NCI-H345 (cell line): ENCODE results near the gene PHYH.
"Not testable (repeated sequence)": the region's sequence is repeated elsewhere in the genome, so short reads cannot be mapped to it uniquely, and the experiment has no call there.

Experiments
- DNase-seq: peaks from one replicate; lab custom pipeline; 2025; lab: John Stamatoyannopoulos, UW

PHYH gene

DNA sequence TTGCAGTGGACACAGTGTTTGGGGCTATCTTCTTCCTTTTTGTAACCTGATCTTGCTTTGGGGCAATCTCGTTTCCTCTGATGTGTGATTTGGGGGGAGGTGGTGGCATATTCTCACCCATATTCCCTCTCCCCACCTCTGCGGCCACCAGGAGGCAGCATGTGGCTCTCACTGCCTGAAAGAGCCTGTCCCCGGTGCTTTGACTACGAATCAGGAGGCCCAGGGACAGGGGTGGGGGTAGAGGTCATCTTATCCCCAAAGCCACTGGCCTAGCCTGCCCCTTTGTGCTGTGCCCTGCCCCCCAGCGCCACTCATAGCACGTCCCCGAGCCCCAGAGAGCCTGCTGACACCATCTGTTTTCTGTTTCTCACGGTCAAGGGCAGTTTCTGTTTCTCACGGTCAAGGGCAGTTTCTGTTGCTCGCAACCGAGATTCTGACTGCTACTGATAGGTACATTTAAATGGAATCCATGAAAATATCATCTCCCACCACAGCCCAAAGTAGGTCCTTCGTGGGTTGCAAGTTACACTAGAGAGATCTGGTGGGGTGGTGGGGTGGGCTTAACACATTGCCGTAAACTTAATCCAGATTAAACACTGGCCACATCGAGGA lies 28.2 kb downstream of the PHYH start:
- no peak for DNase-seq

DNA sequence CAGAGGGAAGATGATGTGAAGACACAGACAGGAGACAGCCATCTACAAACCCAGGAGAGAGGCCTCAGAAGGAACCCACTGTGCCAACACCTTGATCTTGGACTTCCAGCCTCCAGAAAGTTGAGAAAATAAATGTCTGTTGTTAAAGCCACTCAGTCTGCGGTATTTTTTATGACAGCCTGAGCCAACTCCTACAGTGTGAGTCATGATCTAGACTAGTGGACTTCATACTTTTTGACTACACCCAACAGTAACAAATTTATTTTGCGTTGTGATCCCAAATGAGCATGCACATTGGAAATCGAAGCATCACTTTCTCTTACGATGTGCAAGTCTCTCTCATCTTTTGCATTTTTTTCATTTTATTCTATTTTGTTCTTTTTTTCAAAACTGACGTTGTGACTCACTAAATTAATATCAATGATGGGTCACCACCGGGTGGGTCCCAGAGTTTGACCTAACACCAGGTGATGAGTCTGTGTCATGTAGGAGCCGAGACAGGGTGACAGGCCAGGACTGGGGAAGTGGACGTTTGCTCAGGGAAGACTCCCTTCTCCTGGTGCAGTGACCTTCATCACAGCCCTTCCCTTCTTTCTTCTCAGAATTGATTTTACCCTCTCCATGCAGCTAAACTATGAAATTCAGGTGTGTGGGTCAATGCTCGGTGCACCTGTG lies 28.9 kb downstream of the PHYH start:
- no peak for DNase-seq

DNA sequence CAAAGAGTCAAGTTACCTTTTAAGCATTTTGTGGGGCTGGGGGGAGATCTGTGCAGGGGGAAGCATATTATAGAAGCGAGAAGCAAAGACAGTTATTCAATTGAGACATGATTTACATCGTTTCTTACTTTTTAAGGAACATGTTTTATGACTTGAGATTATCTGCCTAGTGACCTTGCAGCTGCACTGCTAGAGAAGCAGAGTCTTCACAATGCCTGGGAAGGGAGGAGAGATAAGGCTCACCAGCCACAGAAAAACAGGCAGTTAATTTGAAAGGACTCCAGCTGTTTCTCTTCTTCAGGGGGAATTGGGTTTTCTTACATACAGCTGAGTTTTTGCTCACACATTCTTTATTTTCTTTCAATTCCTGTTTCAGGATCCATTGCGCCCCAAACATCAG lies 31.0 kb downstream of the PHYH start:
- DNase-seq, result no peak

DNA sequence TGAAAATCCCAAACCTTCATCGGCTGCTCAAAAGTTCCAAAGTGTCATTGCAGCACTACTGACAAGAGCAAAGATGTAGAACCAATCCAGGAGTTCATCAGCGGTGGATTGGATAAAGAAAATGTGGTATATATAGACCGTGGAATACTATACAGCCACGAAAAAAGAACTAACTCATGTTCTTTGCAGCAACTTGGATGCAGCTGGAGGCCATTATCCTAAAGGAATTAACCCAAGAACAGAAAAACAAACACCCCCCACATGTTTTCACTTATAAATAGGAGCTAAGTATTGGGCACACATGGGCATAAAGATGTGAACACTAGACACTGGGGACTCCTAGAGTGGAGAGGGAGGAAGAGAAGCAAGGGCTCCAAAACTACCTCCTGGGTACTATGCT lies 31.6 kb downstream of the PHYH start:
- no peak for DNase-seq

DNA sequence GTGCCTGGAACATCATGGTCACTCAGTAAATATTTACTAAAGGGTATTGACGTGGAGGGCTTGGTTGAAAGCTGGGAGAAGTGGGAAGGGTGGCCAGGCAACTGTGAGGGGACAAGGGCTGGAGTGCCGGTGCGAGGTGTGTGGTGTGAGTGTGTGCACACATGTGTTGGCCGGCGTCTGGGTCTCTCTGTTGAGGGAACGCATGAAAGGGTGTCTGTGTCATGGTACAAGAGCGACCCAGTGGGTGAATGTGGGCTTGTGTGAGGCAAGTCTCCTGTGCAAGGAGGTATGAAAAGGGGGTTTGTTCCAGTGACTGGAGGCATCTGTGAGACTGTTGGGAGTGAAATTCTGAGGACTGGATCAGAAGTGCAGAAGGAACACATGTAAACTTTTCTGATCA lies 36.3 kb downstream of the PHYH start:
- DNase-seq, result no peak

DNA sequence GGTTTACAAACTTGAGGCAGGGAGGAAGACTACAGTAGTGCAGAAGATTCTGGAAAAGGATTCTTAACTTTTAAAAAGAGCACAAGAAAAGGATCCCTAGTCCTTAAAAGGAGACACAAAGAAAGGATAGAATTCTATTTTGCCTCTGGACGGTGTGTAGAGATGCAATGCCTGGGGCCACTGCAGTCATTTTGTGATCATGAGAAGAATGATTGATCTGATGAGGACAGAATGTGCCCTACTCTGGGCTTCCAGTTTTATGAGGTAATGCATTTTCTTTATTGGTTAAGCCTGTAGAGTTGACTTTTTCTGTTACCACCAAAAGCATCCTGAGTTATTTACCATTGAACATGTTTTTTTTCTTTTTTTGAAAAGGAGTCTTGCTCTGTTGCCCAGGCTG lies 37.4 kb downstream of the PHYH start:
- no peak for DNase-seq

DNA sequence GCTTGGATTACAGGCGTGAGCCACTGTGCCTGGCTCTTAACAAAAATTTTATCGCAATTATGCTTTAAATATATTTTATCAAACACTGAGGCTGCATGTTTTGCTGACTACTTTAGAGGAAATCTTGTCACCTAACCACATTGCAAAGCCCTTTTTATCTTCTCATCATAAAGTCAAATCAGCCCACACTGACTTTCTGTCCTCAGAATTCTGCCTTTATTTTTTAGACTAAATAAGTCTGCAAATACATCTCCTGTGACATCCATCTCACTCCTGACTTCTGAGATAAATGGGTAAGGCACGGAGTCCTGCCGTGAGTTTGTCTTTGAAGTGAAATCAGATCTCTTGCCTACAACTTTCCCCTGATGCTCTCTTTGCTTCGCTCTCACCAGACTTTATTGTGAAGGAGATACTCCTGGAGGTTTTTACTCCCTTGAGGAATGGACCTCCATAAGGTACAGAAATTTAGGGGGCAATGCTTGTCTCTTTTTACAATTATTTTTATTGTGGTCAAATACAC lies 42.2 kb downstream of the PHYH start:
- DNase-seq, result no peak

DNA sequence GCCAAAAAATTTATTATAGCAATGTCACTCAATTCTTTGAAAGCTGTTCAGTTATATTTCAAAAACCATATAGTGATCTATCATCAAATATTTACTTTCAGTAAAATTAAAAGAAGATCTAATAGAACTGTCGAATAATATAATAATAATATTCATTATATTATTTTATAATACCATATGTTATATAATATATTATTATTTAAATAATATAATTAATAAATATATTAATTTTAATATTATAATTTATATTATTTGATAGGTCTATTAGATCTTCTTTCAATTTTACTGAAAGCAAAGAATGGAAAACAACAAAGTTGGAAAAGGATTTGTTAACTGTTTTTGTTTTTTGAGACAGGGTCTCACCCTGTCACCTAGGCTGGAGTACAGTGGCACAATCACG lies 43.2 kb downstream of the PHYH start:
- DNase-seq, result no peak

DNA sequence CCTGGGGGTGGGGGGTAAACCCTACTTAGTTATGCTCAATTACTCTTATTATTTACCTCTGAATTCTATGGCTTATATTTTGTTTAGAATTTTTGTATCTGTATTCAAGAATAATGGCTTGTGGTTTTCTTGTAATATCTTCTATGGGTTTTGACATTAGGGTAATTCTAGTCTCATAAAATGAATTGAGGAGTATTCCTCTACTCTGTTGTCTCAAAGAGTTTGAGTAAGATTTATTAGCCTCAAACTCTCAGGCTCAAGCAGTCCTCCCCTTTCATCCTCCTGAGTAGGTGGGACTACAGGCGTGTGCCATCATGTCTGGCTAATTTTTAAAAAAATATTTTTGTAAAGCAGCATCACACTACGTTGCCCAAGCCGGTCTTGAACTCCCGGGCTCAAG lies 46.1 kb downstream of the PHYH start:
- DNase-seq, result no peak

DNA sequence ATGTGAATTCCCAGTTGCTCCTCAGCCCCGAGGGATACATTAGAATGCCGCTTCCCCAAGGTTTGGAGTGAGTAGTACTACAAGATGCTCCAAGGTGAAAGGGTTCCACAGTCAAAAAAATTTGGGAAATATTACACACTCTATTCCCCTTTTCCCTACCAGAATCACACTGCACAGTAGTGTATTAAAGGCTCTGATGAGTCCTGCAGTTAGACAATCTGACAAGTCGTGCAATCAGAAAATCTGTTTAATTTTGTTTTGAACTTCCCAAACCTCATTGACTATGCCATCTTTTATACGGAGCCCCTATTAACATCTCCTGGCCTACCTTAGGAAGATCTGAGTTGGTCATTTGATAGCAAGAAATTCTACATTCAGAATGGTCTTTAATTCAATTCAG lies 52.1 kb downstream of the PHYH start:
- DNase-seq, result no peak

DNA sequence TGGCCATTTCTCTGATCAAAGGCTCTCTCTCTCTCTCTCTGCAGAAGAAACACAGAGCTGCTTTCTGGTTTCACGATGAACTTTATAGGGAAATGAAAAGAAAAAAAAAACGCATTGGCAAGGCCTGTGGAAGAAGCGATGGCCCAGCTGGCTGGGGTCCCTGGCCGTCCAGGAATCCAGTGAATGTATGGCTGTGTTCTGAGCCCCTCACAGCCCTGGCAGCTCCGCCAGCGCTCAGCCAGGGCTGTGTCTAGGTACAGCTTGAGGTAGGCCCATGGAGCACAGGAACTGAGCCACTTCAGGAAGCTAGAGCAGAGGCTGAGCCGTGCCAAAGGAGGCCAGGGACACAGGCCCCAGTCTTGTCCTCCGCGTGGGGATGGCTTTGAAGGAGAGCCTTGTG lies 52.6 kb downstream of the PHYH start:
- DNase-seq, result no peak

DNA sequence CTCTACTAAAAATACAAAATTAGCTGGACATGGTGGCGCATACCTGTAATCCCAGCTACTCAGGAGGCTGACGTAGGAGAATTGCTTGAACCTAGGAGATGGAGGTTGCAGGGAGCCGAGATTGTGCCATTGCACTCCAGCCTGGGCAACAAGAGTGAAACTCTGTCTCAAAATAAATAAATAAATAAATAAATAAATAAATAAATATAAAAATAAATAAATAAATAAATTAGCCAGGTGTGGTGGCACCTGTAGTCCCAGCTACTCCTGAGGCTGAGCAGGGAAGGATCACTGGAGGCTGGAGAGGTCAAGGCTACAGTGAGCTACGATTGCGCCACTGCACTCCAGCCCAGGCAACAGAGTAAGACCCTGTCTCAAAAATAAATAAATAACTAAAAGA lies 57.6 kb downstream of the PHYH start:
- not testable (repeated sequence) for DNase-seq

DNA sequence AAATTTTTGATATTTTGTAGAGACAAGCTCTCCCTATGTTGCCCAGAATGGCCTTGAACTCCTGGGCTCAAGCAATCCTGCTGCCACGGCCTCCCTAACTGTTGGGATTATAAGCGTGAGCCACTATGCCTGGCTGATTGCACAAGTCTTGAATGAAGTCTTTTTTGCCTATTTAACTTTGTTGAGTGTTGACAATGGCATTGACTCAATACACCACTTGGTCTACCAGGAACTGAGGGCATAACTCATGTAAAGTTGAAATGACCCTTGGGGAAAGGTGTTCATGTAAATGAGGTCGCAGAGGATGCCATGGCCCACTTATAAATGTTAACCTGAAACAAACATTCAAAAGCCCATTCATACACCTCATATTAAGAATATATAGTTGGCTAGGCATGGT lies 58.3 kb downstream of the PHYH start:
- DNase-seq, result no peak

DNA sequence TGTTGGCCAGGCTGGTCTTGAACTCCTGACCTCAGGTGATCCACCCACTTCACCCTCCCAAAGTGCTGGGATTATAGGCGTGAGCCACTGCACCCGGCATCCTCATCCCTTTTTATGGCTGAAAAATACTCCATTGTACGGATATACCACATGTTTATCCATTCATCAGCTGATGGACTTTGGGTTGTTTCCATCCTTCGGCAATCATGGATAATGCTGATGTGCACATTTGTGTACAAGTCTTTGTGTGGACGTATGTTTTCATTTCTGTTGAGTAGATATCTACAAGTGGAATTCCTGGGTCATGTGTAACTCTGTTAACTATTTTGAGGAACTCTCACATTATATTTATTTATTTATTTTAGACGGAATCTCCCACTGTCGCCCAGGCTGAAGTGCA lies 59.9 kb downstream of the PHYH start:
- no peak for DNase-seq

DNA sequence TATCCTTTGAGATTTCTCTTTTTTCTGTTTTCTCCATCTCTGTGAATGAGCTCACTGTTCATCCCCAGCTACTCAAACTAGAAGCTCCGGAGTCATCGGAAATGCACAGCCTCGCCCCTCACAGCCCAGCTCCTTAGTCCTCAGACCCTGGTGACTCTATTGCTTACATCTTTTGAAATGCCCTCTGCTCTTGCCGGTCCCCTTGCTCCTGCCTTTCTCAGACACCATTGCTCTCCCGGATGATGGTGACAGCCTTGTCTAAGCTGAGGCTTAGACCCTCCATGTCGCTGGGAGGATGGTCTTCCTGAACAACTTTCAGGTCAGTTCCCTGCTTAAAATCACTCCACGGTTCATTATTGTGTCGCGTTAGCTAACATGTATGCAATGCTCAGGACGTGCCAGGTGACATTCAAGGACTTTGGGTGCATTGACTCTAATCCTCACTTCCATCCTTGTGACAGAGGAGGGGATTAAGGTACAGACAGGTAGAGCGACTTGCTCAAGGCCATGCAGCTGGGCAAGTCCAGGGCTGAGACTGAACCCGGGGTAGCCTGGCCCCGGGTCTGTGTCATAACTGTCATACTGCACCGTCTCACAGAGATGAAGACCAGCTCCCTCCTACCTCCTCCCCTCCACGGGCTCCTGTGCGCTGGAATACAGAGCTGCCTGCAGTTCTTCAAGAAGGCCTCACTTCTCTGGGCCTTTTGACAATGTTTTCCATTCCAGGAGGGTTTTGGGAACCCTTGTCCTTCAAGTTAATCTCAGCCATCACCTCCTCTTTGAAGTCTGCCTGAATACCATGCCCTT lies 61.4 kb downstream of the PHYH start:
- DNase-seq, result no peak

DNA sequence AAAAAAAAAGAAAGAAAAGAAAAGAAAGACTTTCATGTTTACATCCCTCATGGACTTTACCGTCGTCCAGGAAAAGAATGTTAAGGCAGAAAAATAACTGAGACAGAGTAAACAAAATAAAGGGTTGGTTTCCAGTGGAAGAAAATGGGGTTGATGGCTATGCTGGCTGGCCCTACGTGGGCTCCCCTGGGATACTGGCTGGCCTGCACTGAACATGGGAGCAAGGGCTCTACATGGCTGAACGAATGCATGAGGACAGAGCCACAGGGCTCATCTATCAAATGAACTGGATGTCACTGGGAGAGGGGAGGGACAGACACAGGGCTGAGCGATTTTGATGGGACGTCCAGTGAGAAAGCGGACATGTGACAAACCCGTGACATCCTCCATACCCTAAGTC lies 63.2 kb downstream of the PHYH start:
- DNase-seq, result no peak

DNA sequence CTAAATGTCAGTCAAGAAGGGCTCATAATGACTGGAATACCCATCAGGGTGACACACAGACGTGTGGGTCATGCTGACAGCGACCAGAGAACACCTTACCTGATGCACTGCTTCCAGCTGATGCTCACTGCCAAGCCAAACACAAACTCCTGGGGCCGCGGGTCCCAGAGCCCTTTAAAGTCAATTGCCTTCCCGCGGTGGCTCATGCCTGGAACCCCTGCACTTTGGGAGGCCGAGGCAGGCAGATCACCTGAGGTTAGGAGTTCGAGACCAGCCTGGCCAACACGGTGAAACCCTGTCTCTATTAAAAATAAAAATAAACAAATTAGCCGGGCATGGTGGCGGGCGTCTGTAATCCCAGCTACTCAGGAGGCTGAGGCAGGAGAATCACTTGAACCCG lies 65.1 kb downstream of the PHYH start:
- not testable (repeated sequence) for DNase-seq

DNA sequence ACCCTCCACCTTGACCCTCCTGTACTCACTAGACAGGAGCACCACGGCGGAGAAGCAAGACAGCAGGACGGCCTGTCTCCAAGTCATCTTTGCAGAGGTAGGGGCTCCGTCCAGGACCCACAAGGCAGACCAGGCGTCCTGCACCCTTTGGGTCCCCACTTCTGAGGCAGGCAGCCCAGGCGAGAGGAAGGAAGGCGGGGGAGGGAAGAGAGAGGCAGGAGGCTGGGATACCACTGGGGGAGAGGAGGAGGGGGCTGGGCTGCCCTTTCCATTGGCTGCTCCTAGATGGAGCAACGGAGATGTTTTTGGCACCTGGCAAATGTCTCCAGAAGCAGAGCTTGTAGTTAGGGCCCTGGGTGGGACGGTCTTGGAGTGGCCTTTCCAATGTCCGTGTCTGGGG lies 65.7 kb downstream of the PHYH start, which contains the start of gene UCMA:
TSS of gene UCMA (minus strand) at position 203 of the 400 bp plus-strand sequence. CDS start at position 87, 116 bp downstream.
- no peak for DNase-seq

DNA sequence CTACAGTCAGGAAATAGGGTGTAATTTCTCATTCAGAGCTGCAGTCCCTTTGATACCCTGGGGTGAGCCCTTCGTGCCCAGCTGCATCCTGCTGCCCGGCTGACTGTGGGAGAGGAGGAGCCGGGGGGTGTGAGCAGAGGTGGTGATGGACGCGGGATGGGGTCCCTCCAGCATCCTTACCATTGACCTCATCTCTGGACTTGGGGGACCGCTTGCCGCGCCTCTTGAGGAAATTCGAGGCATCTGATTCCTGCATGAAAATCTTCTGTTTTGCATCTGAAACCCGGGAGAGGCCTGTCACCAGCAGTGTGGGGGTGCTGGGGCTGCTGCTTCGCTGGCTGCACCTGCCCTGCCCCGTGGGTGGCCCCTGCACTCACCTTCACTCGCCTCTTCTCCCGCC lies 66.5 kb downstream of the PHYH start:
- DNase-seq, result no peak

DNA sequence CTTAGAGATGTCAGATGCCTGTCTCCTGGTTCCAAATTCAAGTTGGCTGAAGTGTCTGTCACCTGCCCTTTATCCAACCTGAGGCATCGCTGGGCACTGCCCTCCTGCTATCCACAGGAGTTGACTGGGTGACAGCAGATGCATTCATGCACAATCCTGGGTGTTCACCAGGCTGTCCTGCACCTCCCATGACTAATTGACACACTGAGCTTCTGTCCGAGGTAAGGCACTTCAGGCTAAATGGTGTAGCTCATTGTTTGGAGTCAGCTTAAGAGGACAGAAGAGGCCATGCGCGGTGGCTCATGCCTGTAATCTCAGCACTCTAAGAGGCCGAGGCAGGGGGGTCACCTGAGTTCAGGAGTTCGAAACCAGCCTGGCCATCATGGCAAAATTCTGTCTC lies 68.1 kb downstream of the PHYH start:
- DNase-seq, result no peak

DNA sequence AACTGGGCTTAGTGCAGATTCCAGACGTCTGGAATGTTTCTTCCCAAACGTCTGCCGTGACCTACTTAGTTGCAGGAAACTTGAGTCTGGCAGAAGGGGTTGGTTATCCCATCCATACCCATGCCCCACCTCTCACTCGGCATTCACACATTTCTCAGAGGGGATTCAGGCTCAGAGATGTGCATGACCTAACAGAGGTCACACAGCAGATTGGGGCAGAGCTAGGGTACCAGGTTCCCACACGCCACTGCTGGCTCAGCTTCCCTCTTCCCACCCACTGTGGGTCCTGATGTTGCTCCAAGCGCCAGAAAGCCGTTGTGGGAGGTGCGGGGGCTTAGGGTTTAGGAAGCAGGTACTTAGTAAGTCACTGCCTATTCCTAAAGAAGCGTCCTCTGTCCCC lies 68.7 kb downstream of the PHYH start:
- DNase-seq, result no peak
